ENCODE measurements around the gene LITAF.
"Not testable (repeated sequence)": the region's sequence is repeated elsewhere in the genome, so short reads cannot be mapped to it uniquely, and the experiment has no call there.

The LITAF gene

DNA sequence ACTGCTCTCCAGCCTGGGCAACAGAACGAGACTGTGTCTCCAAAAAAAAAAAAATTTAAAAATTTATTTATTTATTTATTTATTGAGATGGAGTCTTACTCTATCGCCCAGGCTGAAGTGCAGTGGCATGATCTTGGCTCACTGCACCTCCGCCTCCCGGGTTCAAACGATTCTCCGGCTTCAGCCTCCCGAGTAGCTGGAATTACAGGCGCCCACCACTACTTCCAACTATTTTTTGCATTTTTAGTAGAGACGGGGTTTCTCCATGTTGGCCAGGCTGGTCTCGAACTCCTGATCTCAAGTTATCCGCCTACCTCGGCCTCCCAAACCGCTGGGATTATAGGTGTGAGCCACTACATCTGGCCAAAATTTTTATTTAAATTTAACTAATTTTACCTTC, 73.4 kb downstream of the LITAF start:
- not testable (repeated sequence) for DNase-seq

DNA sequence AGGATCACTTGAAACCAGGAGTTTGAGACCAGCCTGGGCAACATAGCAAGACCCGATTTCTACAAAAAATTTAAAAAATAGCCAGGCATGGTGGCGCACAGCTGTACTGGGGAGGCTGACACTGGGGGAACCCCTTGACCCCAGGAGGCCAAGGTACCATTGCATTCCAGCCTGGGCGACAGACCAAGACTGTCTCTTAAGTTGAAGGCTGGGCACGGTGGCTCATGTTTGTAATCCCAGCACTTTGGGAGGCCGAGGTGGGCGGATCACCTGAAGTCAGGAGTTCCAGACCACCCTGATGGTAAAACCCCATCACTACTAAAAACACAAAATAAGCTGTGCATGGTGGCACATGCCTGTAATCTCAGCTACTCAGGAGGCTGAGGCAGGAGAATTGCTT, 74.9 kb downstream of the LITAF start:
- DNase-seq: no peak

GRCh38 chr16:11511328-11511727, 75.4 kb downstream of the LITAF start:
- DNase-seq: no peak

DNA sequence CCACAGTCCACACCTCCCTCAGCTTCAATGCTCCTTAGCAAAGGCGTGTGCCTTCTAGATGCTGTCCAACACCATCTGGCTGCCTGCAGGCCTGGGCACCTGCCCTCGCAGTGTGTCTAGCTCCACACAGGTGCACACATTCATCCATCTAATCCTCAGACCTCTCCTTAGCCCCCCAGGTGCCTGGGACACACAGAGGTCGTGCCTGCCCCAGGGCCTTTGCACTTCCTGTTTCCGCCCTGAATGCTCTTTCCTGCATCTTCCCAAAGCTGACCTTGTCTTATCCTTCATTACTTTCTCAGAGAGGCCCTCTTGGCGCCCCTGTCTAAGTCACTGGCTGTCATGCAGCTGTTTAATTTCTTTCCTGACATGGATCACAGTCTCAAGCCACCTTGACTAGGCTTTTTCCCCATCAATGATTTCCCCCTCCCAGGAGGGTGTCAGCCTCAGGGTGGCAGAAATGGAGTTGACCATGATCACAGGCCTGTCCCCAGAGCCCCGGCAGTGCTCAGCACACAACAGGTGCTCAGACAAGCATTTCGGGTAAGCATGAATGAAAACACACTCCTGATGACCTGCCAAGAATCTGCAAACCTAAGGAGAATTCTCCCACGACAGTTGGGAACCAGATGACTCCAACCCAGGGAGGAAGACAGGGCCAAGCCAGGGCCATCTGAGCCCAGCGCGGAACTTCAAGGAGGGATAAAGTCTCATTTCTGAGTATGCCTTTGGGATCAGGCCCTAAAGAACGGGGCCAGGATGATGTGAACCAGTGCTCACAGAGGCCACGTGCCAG, 76.3 kb downstream of the LITAF start:
- DNase-seq: no peak

- DNase-seq: no peak
Observed at GRCh38 chr16:11507991-11508390, 78.7 kb downstream of the LITAF start.

- no peak for DNase-seq
Observed at GRCh38 chr16:11507350-11507749, 79.4 kb downstream of the LITAF start.

- DNase-seq: no peak
Observed at GRCh38 chr16:11506741-11507305, 79.9 kb downstream of the LITAF start.

- not testable (repeated sequence) for DNase-seq
Observed at GRCh38 chr16:11504261-11504660, 82.5 kb downstream of the LITAF start.

DNA sequence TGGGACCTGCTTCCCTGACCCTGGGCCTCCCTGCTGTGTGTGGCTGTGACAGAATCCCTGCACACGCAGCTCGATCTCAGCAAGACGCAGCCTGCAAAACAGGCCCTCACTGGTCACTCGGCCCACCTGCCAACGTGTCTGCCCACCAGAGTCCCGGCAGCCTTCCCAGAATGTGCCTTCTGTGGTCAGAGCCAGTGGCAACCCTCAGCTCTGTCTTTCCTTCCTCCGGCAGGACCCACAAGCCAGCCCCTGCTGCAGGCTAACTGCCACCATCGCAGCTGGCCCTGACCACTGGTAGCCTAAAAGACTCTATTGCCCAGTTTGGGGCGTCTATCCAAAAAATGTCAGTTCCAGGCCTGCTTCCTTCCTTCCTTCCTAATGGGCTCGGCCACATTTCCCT, 83.2 kb downstream of the LITAF start:
- no peak for DNase-seq

DNA sequence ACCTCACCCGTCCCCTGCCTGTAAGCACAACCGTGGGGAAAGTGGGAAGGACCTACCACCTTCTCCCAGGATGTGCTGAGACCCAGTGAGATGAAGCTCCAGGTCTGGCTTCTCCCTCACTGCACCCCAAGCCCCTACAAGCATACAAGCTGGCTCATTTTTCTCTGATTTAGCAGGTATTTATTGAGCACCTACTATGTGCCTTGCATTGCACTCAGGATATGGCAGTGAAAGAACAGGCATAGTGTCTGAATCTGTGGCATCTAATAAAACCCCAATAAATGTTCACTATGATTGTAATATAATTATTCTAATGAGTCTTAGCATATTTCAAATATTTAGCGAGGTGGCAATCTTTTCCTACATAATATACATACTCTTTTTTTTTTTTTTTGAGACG, 84.5 kb downstream of the LITAF start:
- DNase-seq: no peak

DNA sequence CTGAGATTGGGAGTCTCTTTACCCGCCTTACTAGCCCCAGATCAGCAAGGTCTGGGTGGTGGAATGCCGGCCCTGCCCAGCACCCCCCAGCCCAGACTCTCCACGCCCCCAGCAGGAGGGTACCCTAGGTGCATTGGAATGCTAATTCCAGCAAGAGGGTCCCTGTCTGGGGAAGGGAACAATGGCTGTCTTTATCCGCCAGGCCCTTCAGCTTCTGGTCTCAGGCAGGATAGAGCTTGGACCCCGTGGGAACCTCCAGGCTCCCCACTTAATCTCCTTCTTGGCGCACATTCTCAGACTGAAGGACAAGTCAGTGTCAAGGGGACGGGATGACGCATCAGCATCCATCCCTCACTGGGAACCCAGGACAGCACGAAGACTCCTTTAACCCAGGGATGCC, 85.1 kb downstream of the LITAF start:
- no peak for DNase-seq

- DNase-seq: no peak
Observed at GRCh38 chr16:11500700-11501346, 85.9 kb downstream of the LITAF start.

- DNase-seq: no peak
Observed at GRCh38 chr16:11499295-11500089, 87.2 kb downstream of the LITAF start.

GRCh38 chr16:11498683-11499082, 88.0 kb downstream of the LITAF start:
- DNase-seq: no peak

DNA sequence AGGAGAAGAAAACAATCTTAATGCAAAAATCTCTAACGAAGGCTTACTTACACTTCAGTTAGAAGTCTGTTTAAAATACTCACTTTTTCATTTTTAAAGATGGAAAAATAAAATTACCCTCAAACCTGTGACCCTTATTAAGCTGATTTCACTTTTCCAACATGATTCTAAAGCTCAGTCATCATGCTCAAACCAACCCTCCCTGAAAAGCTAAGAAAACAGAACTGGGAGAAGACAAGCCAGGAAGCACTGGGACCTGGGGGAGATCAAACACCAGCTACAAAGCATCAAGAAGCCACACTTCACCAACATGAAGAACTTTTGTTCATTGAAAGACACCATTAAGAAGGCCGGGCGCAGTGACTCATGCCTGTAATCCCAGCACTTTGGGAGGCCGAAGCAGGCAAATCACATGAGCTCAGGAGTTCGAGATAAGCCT, 88.8 kb downstream of the LITAF start:
- DNase-seq: no peak
